ENCODE results near the gene TGFBR3.

- TF ChIP-seq EP300 (IDR thresholded peaks at IDR 0.05) = no peak
- TF ChIP-seq POLR2A (IDR thresholded peaks at IDR 0.05) = no peak
Measured at GRCh38 chr1:91765880-91766443, 120.0 kb downstream of the TGFBR3 start.
